ENCODE data around the gene ICE2.
"Not testable (repeated sequence)": the region's sequence is repeated elsewhere in the genome, so short reads cannot be mapped to it uniquely, and the experiment has no call there.

ICE2 gene

GRCh38 chr15:60404351-60404750 is 74.6 kb downstream of the ICE2 start:
- H3K4me1 ChIP-seq (ENCODE audit: control extremely low read depth in 1 of 4, control insufficient read depth in 4 of 4, insufficient read depth in 4 of 4, low read length in 3 of 4); CTCF ChIA-PET; H3K9me3 ChIP-seq (ENCODE audit: control extremely low read depth in 1 of 5, control insufficient read depth in 4 of 5, insufficient read depth in 2 of 5, low read depth in 1 of 5, low read length in 4 of 5); H3K4me3 ChIP-seq (ENCODE audit: control insufficient read depth in 1 of 7, extremely low read depth in 1 of 7, insufficient read depth in 4 of 7, low read depth in 2 of 7, low read length in 6 of 7); DNase-seq; POLR2A ChIA-PET; H3K36me3 ChIP-seq (ENCODE audit: control insufficient read depth in 4 of 4, insufficient read depth in 4 of 4, low read length in 3 of 4); H3K27ac ChIP-seq (ENCODE audit: insufficient read depth in 1 of 2, low read depth in 1 of 2, low read length in 2 of 2, poor library complexity in 1 of 2, severe bottlenecking in 2 of 2); H3K27me3 ChIP-seq (replicated peaks in 2 of 5; ENCODE audit: control insufficient read depth in 4 of 5, insufficient read depth in 5 of 5, low read length in 4 of 5): not testable (repeated sequence)
- 99% methylated on average over 10 of the region's 12 CpGs for WGBS (ENCODE audit: insufficient coverage)

GRCh38 chr15:60400944-60401343 is 78.0 kb downstream of the ICE2 start:
- CTCF ChIA-PET, result no interaction called here
- DNase-seq, result no peak
- peaks cover 0 to 25% (median 21%) of the 10 kb centered on the region in 4 experiments for H3K4me1 ChIP-seq (ENCODE audit: control extremely low read depth in 1 of 4, control insufficient read depth in 4 of 4, insufficient read depth in 4 of 4, low read length in 3 of 4)
- H3K27ac ChIP-seq (ENCODE audit: insufficient read depth in 1 of 2, low read depth in 1 of 2, low read length in 2 of 2, poor library complexity in 1 of 2, severe bottlenecking in 2 of 2), result no peak overlapping the region
- WGBS (ENCODE audit: insufficient coverage), result 33% methylated on average over 3 of the region's 3 CpGs
- no peak overlapping the region for H3K4me3 ChIP-seq (ENCODE audit: control insufficient read depth in 1 of 7, extremely low read depth in 1 of 7, insufficient read depth in 4 of 7, low read depth in 2 of 7, low read length in 6 of 7)
- POLR2A ChIA-PET, result no interaction called here
- peaks cover 0 to 4% (median 0%) of the 10 kb centered on the region in 5 experiments for H3K27me3 ChIP-seq (replicated peaks in 2 of 5; ENCODE audit: control insufficient read depth in 4 of 5, insufficient read depth in 5 of 5, low read length in 4 of 5)
- H3K36me3 ChIP-seq (ENCODE audit: control insufficient read depth in 4 of 4, insufficient read depth in 4 of 4, low read length in 3 of 4), result no peaks in the 10 kb centered on the region
- H3K9me3 ChIP-seq (ENCODE audit: control extremely low read depth in 1 of 5, control insufficient read depth in 4 of 5, insufficient read depth in 2 of 5, low read depth in 1 of 5, low read length in 4 of 5), result no peaks in the 10 kb centered on the region

GRCh38 chr15:60399931-60400330 is 79.0 kb downstream of the ICE2 start:
- Histone ChIP-seq H3K4me1 (ENCODE audit: control extremely low read depth in 1 of 4, control insufficient read depth in 4 of 4, insufficient read depth in 4 of 4, low read length in 3 of 4) (peaks cover 3 to 32% (median 21%) of the 10 kb centered on the region in 4 experiments), H3K9me3 (ENCODE audit: control extremely low read depth in 1 of 5, control insufficient read depth in 4 of 5, insufficient read depth in 2 of 5, low read depth in 1 of 5, low read length in 4 of 5) (no peaks in the 10 kb centered on the region), H3K27ac (ENCODE audit: insufficient read depth in 1 of 2, low read depth in 1 of 2, low read length in 2 of 2, poor library complexity in 1 of 2, severe bottlenecking in 2 of 2) (no peak overlapping the region), H3K36me3 (ENCODE audit: control insufficient read depth in 4 of 4, insufficient read depth in 4 of 4, low read length in 3 of 4) (no peaks in the 10 kb centered on the region), H3K4me3 (ENCODE audit: control insufficient read depth in 1 of 7, extremely low read depth in 1 of 7, insufficient read depth in 4 of 7, low read depth in 2 of 7, low read length in 6 of 7) (no peak overlapping the region), H3K27me3 (replicated peaks in 2 of 5; ENCODE audit: control insufficient read depth in 4 of 5, insufficient read depth in 5 of 5, low read length in 4 of 5) (peaks cover 0 to 4% (median 0%) of the 10 kb centered on the region in 5 experiments)
- no peak for DNase-seq
- ChIA-PET POLR2A (no interaction called here), CTCF (interaction anchor here (0.6 to 1.5 kb wide), 3 partner anchors 38 to 355 kb away, joined by 3 read pairs; no protein-coding TSS in a partner anchor)
- WGBS (ENCODE audit: insufficient coverage), result no CpG with 5 or more reads among the region's 1 CpG

- Histone ChIP-seq H3K27ac (ENCODE audit: insufficient read depth in 1 of 2, low read depth in 1 of 2, low read length in 2 of 2, poor library complexity in 1 of 2, severe bottlenecking in 2 of 2) (peak overlapping the region in 1 of 2 experiments; percentile 61), H3K4me1 (ENCODE audit: control extremely low read depth in 1 of 4, control insufficient read depth in 4 of 4, insufficient read depth in 4 of 4, low read length in 3 of 4) (peaks cover 3 to 32% (median 21%) of the 10 kb centered on the region in 4 experiments), H3K27me3 (replicated peaks in 2 of 5; ENCODE audit: control insufficient read depth in 4 of 5, insufficient read depth in 5 of 5, low read length in 4 of 5) (peaks cover 0 to 4% (median 0%) of the 10 kb centered on the region in 5 experiments), H3K36me3 (ENCODE audit: control insufficient read depth in 4 of 4, insufficient read depth in 4 of 4, low read length in 3 of 4) (no peaks in the 10 kb centered on the region), H3K4me3 (ENCODE audit: control insufficient read depth in 1 of 7, extremely low read depth in 1 of 7, insufficient read depth in 4 of 7, low read depth in 2 of 7, low read length in 6 of 7) (peak overlapping the region in 4 of 7 experiments; percentile 40 to 81 (median 75)), H3K9me3 (ENCODE audit: control extremely low read depth in 1 of 5, control insufficient read depth in 4 of 5, insufficient read depth in 2 of 5, low read depth in 1 of 5, low read length in 4 of 5) (no peaks in the 10 kb centered on the region)
- ChIA-PET CTCF (interaction anchor here (1.3 to 1.5 kb wide), 2 partner anchors 37 to 121 kb away, joined by 3 read pairs; no protein-coding TSS in a partner anchor), POLR2A (no interaction called here)
- WGBS (ENCODE audit: insufficient coverage), result 54% methylated on average over 16 of the region's 21 CpGs
- DNase-seq, result no peak
Measured at GRCh38 chr15:60399246-60399915, 79.6 kb downstream of the ICE2 start.

- peak within 1 kb of the TSS in 1 of 2 experiments; percentile 61 for H3K27ac ChIP-seq (ENCODE audit: insufficient read depth in 1 of 2, low read depth in 1 of 2, low read length in 2 of 2, poor library complexity in 1 of 2, severe bottlenecking in 2 of 2)
- peak; percentile 80 to 93 (median 89) for DNase-seq
- 1% methylated on average over 11 of the region's 53 CpGs for WGBS (ENCODE audit: insufficient coverage)
- peak within 1 kb of the TSS; percentile 35 to 81 (median 67) for H3K4me3 ChIP-seq (ENCODE audit: control insufficient read depth in 1 of 7, extremely low read depth in 1 of 7, insufficient read depth in 4 of 7, low read depth in 2 of 7, low read length in 6 of 7)
- H3K36me3 ChIP-seq (ENCODE audit: control insufficient read depth in 4 of 4, insufficient read depth in 4 of 4, low read length in 3 of 4), result no peaks in the 10 kb centered on the region
- ChIA-PET POLR2A (interaction anchor here (0.6 to 0.7 kb wide), 2 partner anchors 14 to 67 kb away, joined by 3 to 5 read pairs; no protein-coding TSS in a partner anchor), CTCF (interaction anchor here (0.9 kb wide), 1 partner anchor 46 kb away, joined by 3 read pairs; no protein-coding TSS in a partner anchor)
- H3K9me3 ChIP-seq (ENCODE audit: control extremely low read depth in 1 of 5, control insufficient read depth in 4 of 5, insufficient read depth in 2 of 5, low read depth in 1 of 5, low read length in 4 of 5), result no peaks in the 10 kb centered on the region
- H3K27me3 ChIP-seq (replicated peaks in 2 of 5; ENCODE audit: control insufficient read depth in 4 of 5, insufficient read depth in 5 of 5, low read length in 4 of 5), result peaks cover 0 to 4% (median 0%) of the 10 kb centered on the region in 5 experiments
- peaks cover 3 to 33% (median 21%) of the 10 kb centered on the region in 4 experiments for H3K4me1 ChIP-seq (ENCODE audit: control extremely low read depth in 1 of 4, control insufficient read depth in 4 of 4, insufficient read depth in 4 of 4, low read length in 3 of 4)
Measured at GRCh38 chr15:60397772-60398445, 81.0 kb downstream of the ICE2 start, which contains the start of gene ANXA2. Gene ANXA2 (minus strand): TSS chr15:60397986. CDS start chr15:60386075, 11,911 bp downstream.

GRCh38 chr15:60396958-60397771 is 81.8 kb downstream of the ICE2 start:
- 2% methylated on average over 17 of the region's 37 CpGs for WGBS (ENCODE audit: insufficient coverage)
- H3K9me3 ChIP-seq (ENCODE audit: control extremely low read depth in 1 of 5, control insufficient read depth in 4 of 5, insufficient read depth in 2 of 5, low read depth in 1 of 5, low read length in 4 of 5), result no peaks in the 10 kb centered on the region
- CTCF ChIA-PET, result interaction anchor here (1.2 kb wide), 1 partner anchor 124 kb away, joined by 3 read pairs; no protein-coding TSS in a partner anchor
- no peaks in the 10 kb centered on the region for H3K36me3 ChIP-seq (ENCODE audit: control insufficient read depth in 4 of 4, insufficient read depth in 4 of 4, low read length in 3 of 4)
- H3K27me3 ChIP-seq (replicated peaks in 2 of 5; ENCODE audit: control insufficient read depth in 4 of 5, insufficient read depth in 5 of 5, low read length in 4 of 5), result peaks cover 0 to 4% (median 0%) of the 10 kb centered on the region in 5 experiments
- DNase-seq, result peak; percentile 10 to 72 (median 57)
- H3K4me3 ChIP-seq (ENCODE audit: control insufficient read depth in 1 of 7, extremely low read depth in 1 of 7, insufficient read depth in 4 of 7, low read depth in 2 of 7, low read length in 6 of 7), result peak overlapping the region; percentile 35 to 81 (median 67)
- H3K27ac ChIP-seq (ENCODE audit: insufficient read depth in 1 of 2, low read depth in 1 of 2, low read length in 2 of 2, poor library complexity in 1 of 2, severe bottlenecking in 2 of 2), result peak overlapping the region in 1 of 2 experiments; percentile 58
- POLR2A ChIA-PET, result interaction anchor here (0.7 kb wide), 1 partner anchor 66 kb away, joined by 5 read pairs; no protein-coding TSS in a partner anchor
- peaks cover 3 to 33% (median 21%) of the 10 kb centered on the region in 4 experiments for H3K4me1 ChIP-seq (ENCODE audit: control extremely low read depth in 1 of 4, control insufficient read depth in 4 of 4, insufficient read depth in 4 of 4, low read length in 3 of 4)

Measured in common myeloid progenitor, CD34-positive (primary cell).